ENCODE results near the gene SLC9A7.

Gene SLC9A7

DNA sequence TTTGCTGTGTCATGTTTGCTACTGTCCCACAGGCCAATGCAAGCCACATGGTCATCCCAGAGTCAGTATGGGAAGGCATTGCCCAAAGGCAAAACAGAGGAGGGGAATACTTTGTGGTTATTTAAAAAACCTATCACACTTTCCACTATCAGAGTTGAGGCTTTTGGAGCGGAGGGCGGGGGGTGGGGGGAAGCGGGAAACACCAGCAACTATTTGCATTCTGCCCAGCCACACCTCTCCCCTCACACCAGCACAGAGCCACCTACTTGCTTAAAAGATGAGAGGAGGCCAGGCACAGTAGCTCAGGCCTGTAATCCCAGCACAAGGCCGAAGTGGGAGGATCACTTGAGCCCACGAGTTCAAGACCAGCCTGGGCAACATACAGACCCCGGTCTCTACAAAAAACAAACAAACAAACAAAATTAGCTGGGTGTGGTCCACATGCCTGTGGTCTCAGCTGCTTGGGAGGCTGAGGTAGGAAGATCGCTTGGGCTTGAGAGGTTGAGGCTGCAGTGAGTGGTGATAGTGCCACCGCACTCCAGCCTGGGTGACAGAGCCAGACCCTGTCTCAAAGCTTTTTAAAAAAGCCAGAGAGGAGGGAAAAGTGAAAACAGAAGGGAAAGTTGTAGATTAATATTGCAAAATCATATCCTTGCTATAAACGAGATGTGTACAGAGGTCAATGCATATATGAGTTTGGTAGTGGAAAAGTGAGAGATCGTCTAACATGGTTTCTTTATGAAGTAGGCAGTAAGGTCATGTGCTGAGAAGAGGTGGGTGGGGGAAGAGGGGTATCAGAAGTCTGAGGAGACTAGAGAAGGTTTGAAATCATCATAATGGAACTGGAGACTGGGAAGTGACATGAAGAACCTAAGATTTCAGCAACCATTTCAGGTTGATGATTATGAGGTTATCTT, 187.2 kb downstream of the SLC9A7 start:
- no peak overlapping the region for H3K27ac ChIP-seq
- TF ChIP-seq, protein P1, sequence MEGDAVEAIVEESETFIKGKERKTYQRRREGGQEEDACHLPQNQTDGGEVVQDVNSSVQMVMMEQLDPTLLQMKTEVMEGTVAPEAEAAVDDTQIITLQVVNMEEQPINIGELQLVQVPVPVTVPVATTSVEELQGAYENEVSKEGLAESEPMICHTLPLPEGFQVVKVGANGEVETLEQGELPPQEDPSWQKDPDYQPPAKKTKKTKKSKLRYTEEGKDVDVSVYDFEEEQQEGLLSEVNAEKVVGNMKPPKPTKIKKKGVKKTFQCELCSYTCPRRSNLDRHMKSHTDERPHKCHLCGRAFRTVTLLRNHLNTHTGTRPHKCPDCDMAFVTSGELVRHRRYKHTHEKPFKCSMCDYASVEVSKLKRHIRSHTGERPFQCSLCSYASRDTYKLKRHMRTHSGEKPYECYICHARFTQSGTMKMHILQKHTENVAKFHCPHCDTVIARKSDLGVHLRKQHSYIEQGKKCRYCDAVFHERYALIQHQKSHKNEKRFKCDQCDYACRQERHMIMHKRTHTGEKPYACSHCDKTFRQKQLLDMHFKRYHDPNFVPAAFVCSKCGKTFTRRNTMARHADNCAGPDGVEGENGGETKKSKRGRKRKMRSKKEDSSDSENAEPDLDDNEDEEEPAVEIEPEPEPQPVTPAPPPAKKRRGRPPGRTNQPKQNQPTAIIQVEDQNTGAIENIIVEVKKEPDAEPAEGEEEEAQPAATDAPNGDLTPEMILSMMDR (IDR thresholded peaks at IDR 0.05), result no peak
- H3K27me3 ChIP-seq, result no peaks in the 10 kb centered on the region
- no peaks in the 10 kb centered on the region for H3K36me3 ChIP-seq
- no peak overlapping the region for H3K4me3 ChIP-seq
- no peak for DNase-seq
- intact Hi-C loops (cut with DNase I; ENCODE audit: low total_unique reads), result no loop called here
- peaks cover 0 to 16% (median 0%) of the 10 kb centered on the region in 4 donors for H3K4me1 ChIP-seq
- no peaks in the 10 kb centered on the region for H3K9me3 ChIP-seq

DNA sequence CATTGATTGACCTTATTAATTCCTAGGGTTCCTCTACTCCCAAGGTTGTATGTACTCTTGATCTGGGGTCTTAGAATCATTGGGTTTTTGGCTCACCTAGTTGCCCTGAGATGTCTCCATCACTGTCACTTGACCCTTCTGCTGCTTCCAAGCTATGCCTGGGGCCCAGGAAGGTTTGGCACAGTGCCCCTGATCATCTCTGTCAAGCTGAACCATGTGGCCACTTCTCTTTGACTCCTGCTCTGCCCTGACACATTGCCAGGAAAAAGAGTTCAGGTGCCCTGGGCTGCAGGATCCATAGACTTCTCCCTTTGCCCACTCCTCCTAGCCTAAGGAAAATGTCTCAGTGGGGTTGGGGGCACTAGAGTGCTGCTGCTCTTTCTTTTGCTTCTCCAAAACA, 189.3 kb downstream of the SLC9A7 start:
- H3K9me3 ChIP-seq, result no peaks in the 10 kb centered on the region
- intact Hi-C loops (cut with DNase I; ENCODE audit: low total_unique reads), result loop anchor here (10.0 kb wide), 1 partner anchor 75 kb away; no protein-coding TSS in a partner anchor

DNA sequence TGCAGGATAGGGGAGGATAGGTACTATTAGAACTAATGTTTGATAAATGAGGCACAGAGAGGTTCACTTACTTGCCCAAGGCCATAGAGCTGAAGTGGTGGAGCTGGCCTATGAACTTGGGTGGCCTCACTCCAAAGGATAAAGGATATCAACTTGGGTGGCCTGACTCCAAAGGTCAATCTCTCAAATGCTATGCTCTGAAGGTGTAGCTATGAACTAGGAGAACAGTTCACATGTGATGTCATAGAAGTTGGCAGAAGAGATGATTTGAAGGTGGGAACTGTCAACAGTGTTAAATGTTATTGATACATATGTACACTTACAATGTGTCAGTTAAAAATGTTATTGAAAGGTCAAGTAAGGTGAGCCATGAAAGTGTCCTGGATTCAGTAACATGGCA, 191.5 kb downstream of the SLC9A7 start:
- Histone ChIP-seq H3K9me3 (no peaks in the 10 kb centered on the region), H3K36me3 (no peaks in the 10 kb centered on the region), H3K27me3 (no peaks in the 10 kb centered on the region), H3K27ac (no peak overlapping the region), H3K4me3 (no peak overlapping the region), H3K4me1 (no peaks in the 10 kb centered on the region)
- intact Hi-C loops (cut with DNase I; ENCODE audit: low total_unique reads), result loop anchor here (10.0 kb wide), 1 partner anchor 77 kb away; no protein-coding TSS in a partner anchor
- no peak for DNase-seq
- TF ChIP-seq, protein P1 (IDR thresholded peaks at IDR 0.05), result no peak

More for the DNA sequence above, 189.3 kb downstream of the SLC9A7 start:
- no peak overlapping the region for H3K27ac ChIP-seq
- H3K27me3 ChIP-seq, result no peaks in the 10 kb centered on the region
- TF ChIP-seq, protein P1 (IDR thresholded peaks at IDR 0.05), result no peak
- no peaks in the 10 kb centered on the region for H3K36me3 ChIP-seq
- H3K4me3 ChIP-seq, result no peak overlapping the region
- no peak for DNase-seq
- peaks cover 0 to 2% (median 0%) of the 10 kb centered on the region in 4 donors for H3K4me1 ChIP-seq

DNA sequence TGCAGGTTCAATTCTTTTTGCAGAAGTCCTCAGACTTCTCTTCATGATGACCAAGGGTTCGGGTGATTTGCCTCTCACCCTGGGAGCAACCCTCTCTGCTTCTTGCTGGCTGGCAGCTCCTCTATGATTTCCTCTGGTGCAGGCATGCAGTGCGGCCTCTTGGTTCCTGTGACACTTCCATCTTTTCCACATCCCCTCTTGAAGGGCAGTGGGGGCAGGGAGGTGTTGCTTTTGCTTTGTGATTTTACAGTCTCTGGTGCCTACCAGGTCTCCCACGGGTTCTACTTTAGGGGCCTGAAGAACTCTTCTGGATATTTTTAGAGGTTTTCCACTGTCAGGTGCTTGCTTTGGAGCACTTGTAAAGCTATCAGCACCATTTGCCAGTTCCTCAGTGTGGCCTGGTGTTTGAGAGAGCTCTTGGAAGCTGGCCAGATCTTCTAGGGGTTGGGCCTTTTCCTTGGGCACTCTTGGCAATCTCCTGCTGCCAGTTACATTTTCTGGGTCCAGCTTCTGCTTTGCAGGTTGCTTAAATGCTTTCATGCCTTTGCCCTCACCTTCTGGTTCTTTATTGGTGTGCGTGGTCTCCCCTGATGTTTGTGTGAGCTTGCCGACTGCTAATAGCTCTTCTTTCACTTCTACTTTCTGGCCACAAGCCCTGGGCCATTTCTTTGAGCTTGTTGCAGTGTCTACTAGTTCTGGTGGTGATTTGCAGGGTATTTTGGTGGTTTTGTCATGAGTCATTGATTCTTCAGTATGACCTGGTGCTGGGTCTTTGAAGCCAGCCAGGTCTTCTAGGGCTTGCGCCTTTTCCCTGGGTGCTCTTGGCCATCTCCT, 196.9 kb downstream of the SLC9A7 start:
- Histone ChIP-seq H3K4me1 (peaks cover 0 to 4% (median 0%) of the 10 kb centered on the region in 4 donors), H3K36me3 (no peaks in the 10 kb centered on the region), H3K27me3 (no peaks in the 10 kb centered on the region), H3K27ac (no peak overlapping the region), H3K4me3 (no peak overlapping the region), H3K9me3 (no peaks in the 10 kb centered on the region)
- TF ChIP-seq, protein P1 (IDR thresholded peaks at IDR 0.05), result no peak
- intact Hi-C loops (cut with DNase I; ENCODE audit: low total_unique reads), result loop anchor here (10.0 kb wide), 1 partner anchor 83 kb away; no protein-coding TSS in a partner anchor
- DNase-seq, result no peak

DNA sequence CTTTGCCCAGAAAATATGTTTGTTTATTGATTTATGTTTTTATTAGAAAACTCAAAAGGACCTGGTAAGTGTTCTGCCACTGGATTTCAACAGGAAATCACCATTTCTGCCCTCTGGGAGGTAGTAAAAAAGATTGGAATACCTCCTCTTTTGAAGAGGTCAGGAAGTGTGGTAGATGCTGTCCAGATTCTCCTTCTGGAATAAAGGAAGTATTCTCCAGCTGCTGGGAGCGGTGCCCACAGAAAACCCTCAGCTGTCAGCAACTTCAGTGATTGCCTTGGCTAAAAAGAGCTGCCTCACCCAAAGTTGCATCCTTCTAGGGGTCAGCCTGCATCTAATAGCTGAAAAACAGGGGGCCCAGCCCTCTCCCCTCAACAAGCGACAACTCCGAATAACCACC, 199.9 kb downstream of the SLC9A7 start:
- no peak for DNase-seq
- intact Hi-C loops (cut with DNase I; ENCODE audit: low total_unique reads), result no loop called here
- H3K4me3 ChIP-seq, result no peak overlapping the region

More for the DNA sequence above, 199.9 kb downstream of the SLC9A7 start:
- no peaks in the 10 kb centered on the region for H3K27me3 ChIP-seq
- TF ChIP-seq, protein P1 (IDR thresholded peaks at IDR 0.05), result no peak
- H3K36me3 ChIP-seq, result no peaks in the 10 kb centered on the region
- no peaks in the 10 kb centered on the region for H3K9me3 ChIP-seq
- H3K27ac ChIP-seq, result no peak overlapping the region
- H3K4me1 ChIP-seq, result peaks cover 0 to 4% (median 0%) of the 10 kb centered on the region in 4 donors
